Measurements from ENCODE around the gene CSTPP1.
"Not testable (repeated sequence)": the region's sequence is repeated elsewhere in the genome, so short reads cannot be mapped to it uniquely, and the experiment has no call there.

The CSTPP1 gene

DNA sequence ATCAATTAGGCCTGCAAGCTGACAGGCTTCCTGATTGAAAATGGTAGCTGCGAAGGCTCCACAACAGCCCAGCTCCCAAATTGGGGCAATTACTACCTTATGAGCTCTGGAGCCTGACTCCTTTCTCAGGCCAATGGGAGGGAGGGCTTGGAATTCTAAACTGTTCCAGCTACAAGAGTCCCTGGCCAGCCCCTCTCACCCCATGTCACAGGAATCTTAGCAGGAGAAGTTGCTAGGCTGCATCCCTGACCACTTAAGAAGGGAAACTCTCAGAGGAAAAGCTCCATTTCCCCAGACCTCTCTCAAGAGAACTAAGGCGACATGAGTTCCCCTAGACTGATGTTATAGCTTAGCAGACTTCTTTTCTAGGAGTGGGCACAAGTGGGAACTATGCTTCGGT is 23.1 kb upstream of the CSTPP1 start:
- no peak for DNase-seq

DNA sequence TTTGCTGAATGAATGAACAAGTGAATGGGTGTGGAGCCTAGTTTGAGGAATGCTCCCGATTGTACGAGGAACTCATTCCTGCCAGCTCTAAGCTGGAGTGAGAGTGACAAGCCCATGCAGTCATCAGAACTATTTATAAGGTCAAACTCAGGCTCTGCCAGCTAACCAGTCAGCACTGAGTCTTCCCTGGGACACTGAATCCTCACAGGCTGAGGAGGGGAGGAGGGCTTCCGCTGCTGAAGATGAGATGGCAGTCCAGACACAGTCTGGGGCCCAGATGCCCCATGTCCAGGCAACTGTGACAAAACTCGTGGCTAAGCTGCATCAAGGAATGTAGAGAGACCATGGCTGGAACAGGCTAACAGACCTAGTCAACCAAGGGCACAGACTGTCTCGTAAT is 22.2 kb upstream of the CSTPP1 start:
- no peak for DNase-seq

DNA sequence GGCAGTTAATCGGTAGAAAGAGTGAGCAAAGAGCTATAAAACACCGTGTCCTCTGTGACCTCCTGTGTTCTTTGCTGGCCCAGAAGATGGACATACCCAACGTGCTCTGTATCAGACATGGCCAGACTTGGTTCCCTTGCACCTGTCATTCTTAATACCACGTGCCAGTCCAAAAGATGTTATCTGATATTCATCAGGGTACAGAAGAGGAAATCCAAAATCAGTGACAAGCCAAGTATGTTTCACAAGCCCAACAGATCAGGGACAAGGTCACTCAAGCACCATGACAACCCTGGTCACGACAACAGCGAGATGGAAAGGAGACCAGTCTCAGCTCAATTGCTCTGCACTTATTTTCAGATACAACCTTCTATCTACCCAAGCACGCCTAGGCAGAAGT is 21.7 kb upstream of the CSTPP1 start:
- no peak for DNase-seq

DNA sequence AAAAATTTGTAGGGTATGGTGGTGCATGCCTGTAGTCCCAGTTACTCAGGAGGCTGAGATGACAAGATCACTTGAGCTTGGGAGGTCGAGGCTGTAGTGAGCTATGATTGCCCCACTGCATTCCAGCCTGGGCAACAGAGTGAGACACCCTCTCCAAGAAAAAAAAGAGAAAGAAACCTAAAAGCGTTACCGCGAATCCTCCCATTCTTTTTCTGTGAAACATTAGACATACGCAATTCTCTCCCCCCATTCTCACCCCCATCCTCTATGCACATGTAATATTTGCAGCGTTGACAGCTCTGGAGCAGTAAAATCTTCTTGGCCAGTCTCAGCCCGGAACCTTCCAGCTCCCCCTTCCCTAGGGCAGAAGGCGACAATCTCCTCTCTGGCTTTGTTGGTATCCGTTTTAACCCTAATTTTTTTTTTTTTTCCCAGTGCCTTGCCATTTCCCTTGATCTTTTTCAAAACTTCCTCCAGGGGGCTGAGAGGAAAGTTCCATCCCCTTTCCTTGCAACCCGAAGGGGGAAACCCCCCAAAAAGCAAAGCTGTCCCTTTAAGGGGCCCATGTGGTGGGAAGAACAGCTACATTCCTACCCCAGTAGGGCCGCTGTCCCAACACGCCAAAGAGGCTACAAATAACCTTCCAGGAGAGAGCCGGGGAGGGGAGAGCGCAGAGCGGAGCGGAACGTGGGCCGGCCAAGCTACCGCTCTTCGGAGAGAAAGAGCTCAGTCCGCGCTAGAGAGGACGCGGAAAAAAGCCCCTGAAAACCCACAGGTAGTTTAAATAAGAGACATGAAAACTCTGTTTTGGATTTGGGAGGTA is 20.1 kb upstream of the CSTPP1 start:
- DNase-seq: peak in 1 of 2 experiments; percentile 48

DNA sequence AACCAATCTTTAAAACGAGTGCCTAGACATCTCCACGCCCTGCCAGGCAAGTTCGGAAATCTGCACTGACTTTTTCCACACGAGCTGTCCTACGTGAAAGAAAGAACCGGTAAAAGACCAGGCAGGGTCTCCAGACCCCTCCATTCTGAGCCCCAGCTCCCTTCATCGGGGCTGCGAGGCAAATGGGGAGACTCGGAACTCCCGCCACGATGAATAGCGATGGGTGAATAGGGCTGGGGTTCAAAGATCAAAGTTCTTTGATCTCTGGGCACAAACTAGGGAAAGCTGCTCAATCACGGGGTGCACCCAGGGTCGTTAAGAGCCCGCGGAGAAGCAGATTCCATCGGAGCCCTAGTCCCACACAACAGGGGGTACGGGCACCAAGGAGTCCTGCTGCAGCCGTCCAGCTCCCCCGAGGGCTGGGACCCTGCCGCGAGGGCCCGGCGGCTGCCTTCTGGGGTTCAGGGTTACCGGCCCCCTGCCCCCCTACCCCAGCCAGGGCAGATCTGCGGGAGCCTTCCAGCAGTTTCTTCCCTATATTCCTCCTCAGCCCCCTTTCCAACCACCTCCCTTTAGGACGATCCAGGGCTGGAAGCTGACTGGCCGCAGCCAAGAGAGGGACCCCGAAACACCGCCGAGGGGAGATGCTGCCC is 19.3 kb upstream of the CSTPP1 start:
- DNase-seq: no peak

DNA sequence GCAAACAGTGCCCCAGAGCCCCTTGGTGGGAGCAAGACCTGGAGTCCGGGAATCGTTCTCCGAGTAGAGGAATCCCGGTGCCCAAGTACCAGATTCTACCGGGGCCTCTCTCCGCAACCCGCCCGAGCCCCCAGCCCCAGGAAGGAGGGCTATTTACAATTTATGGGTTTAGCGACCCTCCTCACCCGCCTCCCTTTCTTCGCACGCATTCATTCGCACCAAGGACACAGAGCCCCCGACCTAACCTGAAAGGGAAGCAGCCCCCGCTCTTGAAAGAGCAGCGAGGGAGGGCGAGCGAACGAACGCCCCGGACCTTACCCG is 18.8 kb upstream of the CSTPP1 start:
- no peak for DNase-seq

DNA sequence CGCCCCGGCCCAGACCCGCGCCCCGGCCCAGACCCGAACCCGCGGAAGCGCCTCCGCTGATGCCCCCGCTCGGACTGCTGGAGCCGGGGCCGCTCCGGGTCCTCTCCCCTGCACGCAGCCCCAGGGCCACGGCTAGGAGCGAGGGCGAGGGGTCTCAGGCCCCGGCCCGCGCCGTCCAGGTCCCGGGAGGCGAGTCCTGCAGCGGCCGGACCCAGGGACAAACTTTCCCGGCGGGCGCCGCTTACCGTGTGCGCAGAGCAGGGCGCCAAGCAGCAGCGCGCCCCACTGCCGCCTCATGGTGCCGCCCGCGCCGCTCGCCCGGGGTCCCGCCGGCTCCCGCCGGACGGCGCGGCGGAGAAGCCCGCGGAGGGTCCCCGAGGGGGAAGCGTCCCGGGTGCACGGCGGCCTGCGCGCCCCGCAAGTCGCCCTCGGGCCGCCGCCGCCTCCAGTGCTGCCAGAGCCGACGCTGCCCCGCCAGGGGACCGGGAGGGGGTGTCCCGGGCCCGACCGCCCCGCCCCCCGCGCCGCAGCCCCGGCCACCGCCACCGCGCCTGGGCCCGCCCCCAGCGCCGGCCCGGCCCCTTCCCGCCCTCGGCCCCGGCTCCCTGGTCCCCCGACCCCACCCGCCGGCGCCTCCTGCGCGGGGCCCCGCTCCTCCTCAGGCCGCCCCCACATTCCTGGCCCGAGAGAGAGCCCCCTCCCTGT is 18.3 kb upstream of the CSTPP1 start, which contains the start of gene LRP4:
Gene LRP4, minus strand, starts transcription at position 468 of the 705 bp plus-strand sequence. Its CDS starts 171 bp downstream, at position 297.
- peak in 1 of 2 experiments; percentile 26 for DNase-seq

DNA sequence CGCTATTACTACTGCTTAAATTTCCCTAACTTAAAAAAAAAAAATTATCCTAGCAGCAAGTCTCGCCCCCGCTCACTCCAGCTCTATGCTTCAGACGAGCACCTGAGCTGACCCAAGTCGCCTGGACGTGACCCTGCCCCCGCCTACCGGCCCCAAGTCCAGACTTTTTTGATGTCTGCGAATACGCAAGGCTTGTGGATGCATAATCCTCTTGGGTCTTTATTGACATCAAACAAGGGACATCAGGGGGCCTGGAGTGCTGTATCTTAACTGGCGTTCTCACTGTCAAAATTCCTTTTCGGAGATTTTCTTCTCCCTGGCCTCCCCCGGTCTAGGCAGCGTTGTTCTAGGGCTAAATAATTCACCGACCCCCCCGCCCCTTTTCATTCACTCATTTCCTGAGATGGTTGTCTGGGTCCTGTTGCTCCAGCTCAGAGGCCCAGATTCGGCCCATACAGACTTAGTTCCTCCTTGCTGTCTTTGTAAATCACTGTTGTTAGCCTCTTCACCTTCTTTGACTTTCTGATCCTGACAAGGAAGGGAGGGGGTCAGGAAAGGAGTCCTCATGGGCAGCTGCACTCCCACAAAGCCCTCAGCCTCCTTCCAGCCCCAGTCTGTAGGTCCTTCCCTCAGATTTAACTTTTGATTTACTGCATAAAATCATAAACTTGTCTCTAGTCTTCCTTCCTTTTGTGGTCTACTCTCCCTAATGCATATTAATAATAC is 17.6 kb upstream of the CSTPP1 start:
- DNase-seq: no peak

DNA sequence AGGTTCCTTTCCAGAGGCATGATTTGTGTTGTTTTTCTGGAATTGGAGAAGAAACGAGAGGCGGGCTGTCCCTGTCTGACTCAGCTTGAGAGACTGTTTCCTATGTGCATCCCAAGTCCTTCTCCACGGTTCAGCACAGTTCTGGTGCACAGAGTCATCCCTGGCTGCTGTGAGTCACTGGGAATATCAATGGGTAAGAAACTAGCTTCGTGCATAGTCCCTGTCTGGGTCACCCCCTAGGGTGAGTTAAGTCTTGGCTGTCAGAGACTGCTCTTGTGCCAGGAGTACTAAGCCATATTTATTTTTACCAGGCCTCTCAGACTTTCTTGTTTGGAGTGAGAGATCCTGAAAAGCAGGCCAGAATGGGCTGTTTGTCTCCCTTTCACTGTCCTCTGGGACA is 15.8 kb upstream of the CSTPP1 start:
- peak; percentile 64 to 86 for DNase-seq

DNA sequence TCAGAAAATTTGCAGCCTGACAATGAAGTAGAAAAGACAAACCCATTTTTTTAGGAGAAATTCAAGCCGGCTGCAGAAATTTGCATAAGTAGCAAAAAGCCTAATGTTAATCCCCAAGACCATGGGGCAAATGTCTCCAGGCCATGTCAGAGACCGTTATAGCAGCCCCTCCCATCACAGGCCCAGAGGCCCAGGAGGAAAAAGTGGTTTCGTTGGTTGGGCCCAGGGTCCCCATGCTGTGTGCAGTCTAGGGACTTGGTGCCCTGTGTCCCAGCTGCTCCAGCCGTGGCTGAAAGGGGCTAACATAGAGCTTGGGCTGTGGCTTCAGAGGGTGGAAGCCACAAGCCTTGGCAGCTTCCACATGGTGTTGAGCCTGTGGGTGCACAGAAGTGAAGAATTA is 8.6 kb upstream of the CSTPP1 start:
- DNase-seq: not testable (repeated sequence)

DNA sequence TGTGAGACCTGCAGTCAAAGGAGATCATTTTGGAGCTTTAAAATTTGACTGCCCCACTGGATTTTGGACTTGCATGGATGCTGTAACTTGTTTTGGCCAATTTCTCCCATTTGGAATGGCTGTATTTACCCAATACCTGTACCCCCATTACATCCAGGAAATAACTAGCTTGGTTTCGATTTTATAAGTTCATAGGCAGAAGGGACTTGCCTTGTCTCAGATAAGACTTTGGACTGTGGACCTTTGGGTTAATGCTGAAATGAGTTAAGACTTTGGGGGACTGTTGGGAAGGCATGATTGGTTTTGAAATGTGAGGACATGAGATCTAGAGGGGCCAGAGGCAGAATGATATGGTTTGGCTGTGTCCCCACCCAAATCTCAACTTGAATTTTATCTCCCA is 7.9 kb upstream of the CSTPP1 start:
- not testable (repeated sequence) for DNase-seq

DNA sequence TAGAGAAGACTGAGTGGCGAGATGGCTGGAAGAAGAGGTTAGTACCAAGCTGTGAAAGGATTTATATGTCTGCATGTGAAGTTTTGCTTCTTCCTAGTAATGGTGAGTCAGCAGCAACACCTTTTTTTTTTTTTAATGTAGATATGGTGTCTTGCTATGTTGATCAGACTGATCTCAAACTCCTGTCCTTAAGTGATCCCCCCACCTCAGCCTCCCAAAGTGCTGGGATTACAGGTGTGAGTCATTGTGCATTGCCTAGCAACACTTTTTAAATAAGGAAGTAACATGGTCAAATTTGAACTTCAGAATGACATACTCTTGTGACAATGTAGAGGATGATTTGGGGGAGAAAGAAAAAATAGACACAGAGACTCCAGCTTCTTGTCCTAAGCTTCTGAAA is 6.5 kb upstream of the CSTPP1 start:
- no peak for DNase-seq

DNA sequence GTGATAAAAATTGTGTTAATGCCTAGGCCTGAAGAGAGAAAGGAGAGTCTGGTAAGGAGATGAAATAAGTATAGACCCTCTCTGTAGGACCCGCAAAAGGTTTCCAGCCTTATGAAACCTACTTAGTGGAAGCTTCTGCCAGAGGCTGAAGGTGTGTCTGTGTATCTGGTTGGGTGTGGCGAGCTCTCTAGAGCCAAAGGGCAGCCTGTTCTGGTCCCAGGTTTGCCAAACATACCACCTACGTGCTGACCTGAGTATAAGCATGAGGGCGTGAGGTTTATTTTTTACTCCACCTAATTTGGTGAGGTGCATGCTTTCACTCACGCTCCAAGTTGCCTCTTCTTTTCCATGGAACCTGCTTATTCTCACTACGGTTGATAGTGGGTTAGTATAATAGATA is 5.6 kb downstream of the CSTPP1 start:
- no peak for DNase-seq

DNA sequence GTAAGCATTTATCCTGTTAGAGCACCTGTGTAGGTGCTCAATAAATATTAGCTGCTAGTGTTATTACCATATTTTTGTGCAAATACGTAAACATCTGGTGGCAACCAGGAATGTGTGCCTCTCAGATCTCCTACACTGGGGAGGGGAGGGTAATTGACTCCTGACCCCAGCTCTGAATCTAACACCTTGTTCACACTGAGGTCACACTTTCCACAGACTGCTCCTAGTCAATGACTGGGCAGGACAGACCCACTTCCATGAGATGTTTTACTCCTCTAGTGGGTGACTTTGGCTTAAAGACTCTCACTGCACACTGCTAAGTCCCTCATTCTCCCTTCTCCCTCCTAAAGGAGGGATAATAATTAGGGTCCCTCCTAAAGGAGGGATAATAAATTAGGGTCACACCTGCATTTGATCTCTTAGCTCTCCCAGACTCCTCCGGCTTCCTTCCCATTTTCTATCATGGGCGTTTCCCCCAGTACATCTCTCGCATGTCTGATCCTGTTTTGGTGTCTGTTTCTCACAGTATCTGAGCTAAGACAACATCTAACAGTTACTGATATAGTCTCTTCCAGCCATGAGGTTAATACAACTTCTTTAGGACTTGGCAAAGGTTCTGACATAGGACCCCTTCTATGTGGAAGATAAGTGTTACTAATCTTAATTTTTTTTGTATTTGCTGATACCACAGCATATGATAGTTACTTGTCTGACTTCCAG is 8.0 kb downstream of the CSTPP1 start:
- no peak for DNase-seq

DNA sequence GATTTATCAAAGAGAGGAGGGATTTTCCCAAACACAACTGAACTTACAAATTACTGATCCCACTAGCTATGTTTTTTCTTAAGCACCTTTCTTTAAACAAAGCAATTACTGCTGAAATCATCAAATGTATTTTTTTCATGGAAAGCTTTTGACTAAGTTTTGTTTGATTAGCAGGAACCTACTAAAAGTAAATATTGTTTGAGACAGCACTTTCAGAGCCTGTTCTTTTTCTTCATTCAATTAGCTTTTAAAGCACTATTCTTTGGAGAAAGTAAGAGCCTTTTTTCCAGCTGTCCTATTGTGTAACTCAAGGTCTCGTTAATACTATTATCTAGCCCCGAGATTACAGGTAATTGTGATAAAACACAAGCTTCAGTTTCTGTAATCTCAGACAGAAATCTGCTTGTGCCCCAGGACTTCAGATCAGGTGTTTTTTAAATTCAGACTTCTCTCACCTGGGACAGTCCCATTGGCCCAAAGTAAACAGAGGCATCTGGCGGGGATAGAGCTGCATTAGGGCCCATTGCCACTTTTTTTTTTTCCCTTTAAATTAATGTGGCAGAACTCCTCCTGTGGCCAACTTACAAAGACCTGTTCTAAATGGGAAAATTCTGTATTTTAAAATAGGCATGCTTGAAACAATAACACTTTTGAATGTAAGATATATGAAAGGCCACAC is 11.0 kb downstream of the CSTPP1 start:
- no peak for DNase-seq

DNA sequence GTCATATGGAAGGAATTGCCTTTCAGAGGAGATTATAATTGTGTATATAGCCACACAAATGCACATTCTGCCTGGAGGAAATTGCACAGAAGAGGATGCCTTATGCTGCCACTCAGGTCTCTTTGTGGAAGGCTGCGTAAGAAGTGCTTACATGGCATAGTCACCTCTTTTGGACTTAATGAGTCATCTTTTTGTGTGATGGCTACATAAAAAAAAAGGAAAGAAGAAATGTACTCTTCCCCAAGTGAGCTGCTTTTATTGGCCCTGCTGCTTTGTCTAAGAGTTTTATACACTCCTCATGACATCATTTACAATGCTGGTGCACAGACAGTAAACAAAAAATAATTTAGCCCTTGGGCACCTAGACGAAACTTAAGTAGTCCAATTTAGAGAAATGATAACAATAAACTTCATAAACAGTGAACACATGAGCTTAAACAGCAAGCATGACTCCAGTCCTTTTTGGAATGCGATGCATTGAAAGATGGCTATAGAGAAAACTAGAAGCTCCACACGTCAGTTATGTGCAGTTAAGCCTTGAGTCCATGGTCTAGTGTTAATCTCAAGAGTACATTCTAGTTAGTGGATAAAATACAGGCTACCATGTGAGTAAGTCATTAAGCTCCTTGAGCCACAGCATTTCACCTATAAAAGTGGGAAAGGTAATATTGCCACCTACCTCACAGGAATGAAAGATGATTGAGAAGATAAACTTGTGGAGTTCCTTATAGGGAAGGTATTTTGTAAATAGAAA is 12.0 kb downstream of the CSTPP1 start:
- DNase-seq: no peak

DNA sequence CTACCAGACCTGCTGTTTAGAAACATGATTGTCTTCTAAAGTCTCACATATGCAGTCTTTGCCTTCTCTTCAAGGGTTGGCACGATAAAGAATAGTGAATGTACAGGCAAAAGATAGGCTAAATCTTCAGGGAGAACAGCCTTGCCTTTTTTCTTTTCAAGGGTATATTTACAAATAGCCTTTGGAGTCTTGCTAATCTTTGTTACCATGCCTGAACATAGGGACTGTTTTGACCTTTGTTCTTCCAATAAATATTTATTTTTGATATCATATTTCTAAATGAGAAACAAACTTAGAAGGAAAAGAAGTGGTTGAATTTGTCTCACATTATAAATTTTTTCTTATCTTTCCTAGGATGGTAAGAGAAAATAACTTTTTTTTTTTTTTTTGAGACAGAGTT is 12.7 kb downstream of the CSTPP1 start:
- DNase-seq: no peak

DNA sequence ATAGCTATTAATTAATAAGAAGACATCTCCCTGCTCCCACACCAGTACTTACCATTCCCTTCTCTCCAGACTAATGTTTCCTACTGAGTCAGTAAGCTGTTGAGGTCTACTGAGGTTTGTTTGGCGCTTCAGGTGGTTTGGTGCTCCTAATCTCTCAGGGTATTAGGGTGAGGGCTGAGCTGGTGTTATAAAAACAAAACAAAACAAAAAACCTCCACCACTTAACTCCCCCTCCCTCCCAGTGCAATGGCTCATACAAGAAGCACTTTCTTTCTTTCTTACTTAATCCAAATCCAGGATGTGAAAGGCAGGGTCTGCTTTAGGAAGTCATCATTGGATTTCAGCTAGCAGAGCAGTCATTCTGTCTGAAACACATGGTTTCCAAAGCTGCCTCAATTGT is 15.3 kb downstream of the CSTPP1 start:
- no peak for DNase-seq

DNA sequence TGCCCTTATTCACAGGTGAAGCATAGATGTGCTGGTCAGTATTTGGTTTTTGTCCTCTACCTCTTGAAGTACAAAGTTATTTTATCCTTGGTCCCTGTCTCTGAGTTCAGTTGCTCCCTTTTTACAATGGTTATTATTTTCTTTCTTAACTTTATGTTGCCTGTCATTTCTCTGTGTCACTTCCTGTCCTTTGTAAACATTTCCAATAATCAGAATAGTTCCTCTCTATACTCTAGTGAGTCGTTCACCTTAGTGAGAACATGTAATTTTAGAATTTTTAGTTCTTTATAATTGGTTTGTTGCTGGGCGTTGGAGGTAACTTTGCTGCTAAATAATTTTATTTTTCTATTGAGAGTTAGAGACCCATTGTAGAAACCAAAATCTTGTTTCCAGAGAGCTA is 16.0 kb downstream of the CSTPP1 start:
- DNase-seq: no peak

DNA sequence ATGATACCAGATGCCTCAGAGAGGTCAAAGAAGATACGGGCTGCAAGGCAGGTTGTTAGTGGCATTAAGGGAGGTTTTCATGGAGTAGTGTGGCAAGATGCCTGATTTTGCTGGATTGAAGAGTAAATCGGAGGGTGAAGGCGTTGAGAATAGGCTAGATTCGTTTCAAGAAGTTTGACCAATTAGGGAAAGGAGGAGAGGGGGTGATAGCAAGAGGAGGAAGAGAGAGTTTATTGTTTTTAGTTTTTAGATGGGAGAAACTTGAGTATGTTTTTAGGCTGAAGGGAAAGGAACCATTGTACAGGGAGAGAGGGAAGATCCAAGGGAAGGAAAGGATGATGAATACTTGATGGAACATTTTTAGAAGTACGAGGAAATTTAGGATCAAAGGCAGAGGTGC is 16.5 kb downstream of the CSTPP1 start:
- no peak for DNase-seq

DNA sequence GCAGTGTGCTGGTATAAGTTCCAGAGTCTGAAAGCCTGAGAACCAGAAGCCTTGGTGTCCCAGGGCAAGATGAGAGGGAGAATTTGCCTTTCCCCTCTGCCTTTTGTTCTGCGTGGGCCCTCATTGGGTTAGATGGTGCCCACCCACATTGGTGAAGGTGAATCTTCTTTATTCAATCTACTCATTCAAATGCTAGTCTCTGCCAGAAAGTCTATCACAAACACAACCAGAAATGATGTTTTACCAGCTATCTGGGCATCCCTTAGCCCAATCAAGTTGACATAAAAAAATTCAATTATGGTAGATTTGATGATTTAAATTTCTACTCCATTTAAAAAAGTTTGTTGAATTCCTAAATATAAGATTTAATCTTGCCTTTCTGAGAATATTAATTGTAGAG is 22.2 kb downstream of the CSTPP1 start:
- no peak for DNase-seq

Measured in NCI-H446 (cell line).